Esophagus (tissue), 2 donors: ENCODE results near the gene HECTD1. TPM values are rescaled to one million over a fixed set of nuclear protein-coding genes. Genes with fewer than 3 reads are reported as not detected.
"Not testable (repeated sequence)": the region's sequence is repeated elsewhere in the genome, so short reads cannot be mapped to it uniquely, and the experiment has no call there.

Experiments
- H3K27ac ChIP-seq, 2 donors: one replicate each; pipeline ENCODE4 v1.5.1; 2013; ENCODE audit warnings: low read depth in 2 of 2, mild to moderate bottlenecking in 2 of 2, inconsistent platforms in 1 of 2, low read length in 1 of 2, moderate library complexity in 1 of 2
- H3K27me3 ChIP-seq, 2 donors: one replicate each; pipeline ENCODE4 v1.6.1; 2013; ENCODE audit warnings: low read length in 2 of 2, control low read depth in 1 of 2, mild to moderate bottlenecking in 1 of 2; ENCODE audit not compliant: insufficient read depth in 2 of 2, control insufficient read depth in 1 of 2
- H3K36me3 ChIP-seq, 2 donors: one replicate each; pipeline ENCODE4 v1.6.1; 2013; ENCODE audit warnings: low read length in 1 of 2; ENCODE audit not compliant: control insufficient read depth in 2 of 2, insufficient read depth in 2 of 2
- H3K4me1 ChIP-seq, 2 donors: one replicate each; pipeline ENCODE4 v1.6.1; 2013; ENCODE audit warnings: low read length in 1 of 2; ENCODE audit not compliant: control insufficient read depth in 2 of 2, insufficient read depth in 2 of 2
- H3K4me3 ChIP-seq, 2 donors: one replicate each; pipeline ENCODE4 v1.5.1; 2013; ENCODE audit warnings: low read length in 2 of 2, mild to moderate bottlenecking in 2 of 2, low read depth in 1 of 2, moderate library complexity in 1 of 2
- H3K9me3 ChIP-seq, 2 donors: one replicate each; pipeline ENCODE4 v1.6.1; 2013; ENCODE audit warnings: mild to moderate bottlenecking in 2 of 2, low read depth in 1 of 2, low read length in 1 of 2, moderate library complexity in 1 of 2; ENCODE audit not compliant: control insufficient read depth in 2 of 2, insufficient read depth in 1 of 2
- WGBS, 2 donors: extraction: QIAGEN DNeasy Blood & Tissue Kit; methylation state at CpG; one replicate each; pipeline ENCODE4 v1.1.7; 2013; 5-methylcytosine and 5-hydroxymethylcytosine counted together
- polyA plus RNA-seq, 2 donors: library from polyadenylated mRNA; stranded (reverse); fragments of 200-250 nt; gene quantifications; one replicate each; pipeline ENCODE4 v1.2.3, GENCODE V29; 2013
- donor health status: healthy with polysubstance abuse.
- donor health status: Bipolar disorder and iron deficiency.

Gene HECTD1
- polyA plus RNA-seq = 100 to 1,000 TPM in 1 of 2 donors, 10 to 100 TPM in 1; 90.0 to 140 TPM

- Histone ChIP-seq H3K27me3 (no peaks in the 10 kb centered on the region), H3K4me3 (peak within 1 kb of the TSS; percentile 88 to 99), H3K4me1 (no peaks in the 10 kb centered on the region), H3K36me3 (no peaks in the 10 kb centered on the region), H3K9me3 (no peaks in the 10 kb centered on the region), H3K27ac (peak within 1 kb of the TSS; percentile 99 to 100)
- WGBS, 2 donors = 0% methylated on average over 48 to 79 of the region's 79 CpGs
Observed at GRCh38 chr14:31207755-31208545, at the start of gene HECTD1. Gene HECTD1, minus strand, starts transcription at chr14:31207793. Its CDS starts 1,857 bp downstream, at chr14:31205936.

- WGBS, 2 donors = 97 to 100% methylated on average over 1 of the region's 1 CpG
- Histone ChIP-seq H3K27ac (no peak overlapping the region), H3K27me3 (no peaks in the 10 kb centered on the region), H3K36me3 (no peaks in the 10 kb centered on the region), H3K9me3 (no peaks in the 10 kb centered on the region), H3K4me3 (no peak overlapping the region), H3K4me1 (peaks cover 0 to 4% of the 10 kb centered on the region in 2 donors)
Observed at GRCh38 chr14:31257244-31257553, 49.6 kb upstream of the HECTD1 start.

GRCh38 chr14:31256534-31257243 is 49.1 kb upstream of the HECTD1 start:
- no peaks in the 10 kb centered on the region for H3K36me3 ChIP-seq

GRCh38 chr14:31255918-31256317 is 48.3 kb upstream of the HECTD1 start:
- not testable (repeated sequence) for H3K27ac ChIP-seq, H3K36me3 ChIP-seq, H3K27me3 ChIP-seq, H3K4me1 ChIP-seq, H3K4me3 ChIP-seq, H3K9me3 ChIP-seq
- WGBS, 2 donors = 86 to 98% methylated on average over 4 of the region's 4 CpGs

More at GRCh38 chr14:31256534-31257243, 49.1 kb upstream of the HECTD1 start:
- Histone ChIP-seq H3K9me3 (no peaks in the 10 kb centered on the region), H3K27ac (no peak overlapping the region), H3K4me1 (peaks cover 0 to 2% of the 10 kb centered on the region in 2 donors), H3K27me3 (no peaks in the 10 kb centered on the region), H3K4me3 (no peak overlapping the region)
- 93 to 96% methylated on average over 5 of the region's 5 CpGs for WGBS, 2 donors

- no peaks in the 10 kb centered on the region for H3K36me3 ChIP-seq
- no peaks in the 10 kb centered on the region for H3K4me1 ChIP-seq
- H3K9me3 ChIP-seq = no peaks in the 10 kb centered on the region
- H3K4me3 ChIP-seq = no peak overlapping the region
- H3K27ac ChIP-seq = no peak overlapping the region
- 90 to 95% methylated on average over 2 of the region's 2 CpGs for WGBS, 2 donors
- no peaks in the 10 kb centered on the region for H3K27me3 ChIP-seq
Observed at GRCh38 chr14:31255286-31255685, 47.7 kb upstream of the HECTD1 start.

- WGBS, 2 donors = 89 to 92% methylated on average over 9 of the region's 9 CpGs
- Histone ChIP-seq H3K4me3 (no peak overlapping the region), H3K27ac (no peak overlapping the region), H3K9me3 (no peaks in the 10 kb centered on the region), H3K36me3 (no peaks in the 10 kb centered on the region), H3K4me1 (no peaks in the 10 kb centered on the region), H3K27me3 (no peaks in the 10 kb centered on the region)
Observed at GRCh38 chr14:31253746-31254471, 46.3 kb upstream of the HECTD1 start.

GRCh38 chr14:31252865-31253264 is 45.3 kb upstream of the HECTD1 start:
- Histone ChIP-seq H3K4me1 (no peaks in the 10 kb centered on the region), H3K36me3 (no peaks in the 10 kb centered on the region), H3K27ac (peak overlapping the region in 1 of 2 donors; percentile 22), H3K4me3 (no peak overlapping the region), H3K27me3 (no peaks in the 10 kb centered on the region), H3K9me3 (no peaks in the 10 kb centered on the region)
- 82 to 93% methylated on average over 1 of the region's 1 CpG for WGBS, 2 donors

- H3K36me3 ChIP-seq = no peaks in the 10 kb centered on the region
- H3K9me3 ChIP-seq = no peaks in the 10 kb centered on the region
- 57 to 61% methylated on average over 9 to 10 of the region's 10 CpGs for WGBS, 2 donors
- peak overlapping the region; percentile 68 to 75 for H3K27ac ChIP-seq
- no peaks in the 10 kb centered on the region for H3K4me1 ChIP-seq
- no peak overlapping the region for H3K4me3 ChIP-seq
- no peaks in the 10 kb centered on the region for H3K27me3 ChIP-seq
Observed at GRCh38 chr14:31251028-31251958, 43.7 kb upstream of the HECTD1 start.

- Histone ChIP-seq H3K4me3 (no peak overlapping the region), H3K27me3 (no peaks in the 10 kb centered on the region), H3K4me1 (peaks cover 0 to 4% of the 10 kb centered on the region in 2 donors), H3K27ac (peak overlapping the region; percentile 95 to 97), H3K36me3 (no peaks in the 10 kb centered on the region), H3K9me3 (no peaks in the 10 kb centered on the region)
- 74 to 78% methylated on average over 3 of the region's 3 CpGs for WGBS, 2 donors
Observed at GRCh38 chr14:31244626-31245025, 37.0 kb upstream of the HECTD1 start.
